Fibroblast of lung (primary cell): Measurements from ENCODE around the gene CCDC197. TPM values are rescaled to one million over a fixed set of nuclear protein-coding genes. Genes with fewer than 3 reads are reported as not detected.

Experiments
- DNase-seq, 2 donors: peaks; one replicate each; pipeline versions ENCODE4 v3.0.0 to v3.0.0-alpha.2; 2010; ENCODE audit warnings: low read depth in 2 of 2
- H2AFZ ChIP-seq: 2 replicates; pipeline ENCODE4 v1.5.1; 2012; ENCODE audit warnings: low read length, control low read depth, inconsistent platforms
- H3K27ac ChIP-seq: 2 replicates; pipeline ENCODE4 v1.5.1; 2011; ENCODE audit warnings: low read length, control low read depth; ENCODE audit not compliant: insufficient read depth
- H3K27me3 ChIP-seq: 2 replicates; pipeline ENCODE4 v1.5.1; 2011; ENCODE audit warnings: mild to moderate bottlenecking, low read length; ENCODE audit not compliant: control insufficient read depth, insufficient read depth
- H3K36me3 ChIP-seq: 2 replicates; pipeline ENCODE4 v1.5.1; 2011; ENCODE audit warnings: low read length; ENCODE audit not compliant: control insufficient read depth, insufficient read depth
- H3K4me1 ChIP-seq: 2 replicates; pipeline ENCODE4 v1.5.1; 2011; ENCODE audit warnings: low read length; ENCODE audit not compliant: control insufficient read depth, insufficient read depth; ENCODE audit errors: extremely low read depth
- H3K4me2 ChIP-seq: 2 replicates; pipeline ENCODE4 v1.5.1; 2011; ENCODE audit warnings: low read length, control low read depth; ENCODE audit not compliant: insufficient read depth; ENCODE audit errors: extremely low read depth
- H3K4me3 ChIP-seq, 4 experiments: fragments of 200-600 bp in 1 of 4; sonication (generic) in 1 of 4; replicated peaks in 1 of 4; 2 replicates each; pipeline ENCODE4 v1.5.1; 2011 to 2016; ENCODE audit warnings: low read length in 4 of 4, low read depth in 3 of 4, mild to moderate bottlenecking in 3 of 4, control low read depth in 2 of 4, inconsistent platforms in 1 of 4, mixed read lengths in 1 of 4; ENCODE audit not compliant: insufficient read depth in 1 of 4; ENCODE audit errors: control extremely low read depth in 1 of 4
- H3K79me2 ChIP-seq: 2 replicates; pipeline ENCODE4 v1.5.1; 2012; ENCODE audit warnings: mild to moderate bottlenecking, low read length, inconsistent platforms; ENCODE audit not compliant: control insufficient read depth, insufficient read depth
- H3K9ac ChIP-seq: 2 replicates; pipeline ENCODE4 v1.5.1; 2011; ENCODE audit warnings: mild to moderate bottlenecking, low read length, control low read depth; ENCODE audit not compliant: insufficient read depth
- H3K9me3 ChIP-seq: 2 replicates; pipeline ENCODE4 v1.5.1; 2012; ENCODE audit warnings: low read depth, low read length; ENCODE audit not compliant: control insufficient read depth, insufficient read depth
- H4K20me1 ChIP-seq: 2 replicates; pipeline ENCODE4 v1.5.1; 2011; ENCODE audit warnings: low read length; ENCODE audit not compliant: control insufficient read depth, insufficient read depth; ENCODE audit errors: extremely low read depth
- CTCF ChIP-seq, 2 donors: IDR thresholded peaks in 1 of 2; conservative IDR thresholded peaks in 1 of 2; 1 replicate in 1 of 2; 2 replicates in 1 of 2; pipeline ENCODE4 v1.5.1; 2011 to 2012; ENCODE audit warnings: low read length in 2 of 2, control low read depth in 1 of 2, inconsistent platforms in 1 of 2, low read depth in 1 of 2, mild to moderate bottlenecking in 1 of 2
- EZH2 ChIP-seq: IDR thresholded peaks from 2 replicates; pipeline ENCODE4 v1.5.1; 2012; ENCODE audit warnings: low read length, control low read depth, mild to moderate bottlenecking; ENCODE audit errors: missing control alignments
- polyA plus RNA-seq, 2 donors: library from polyadenylated mRNA; depleted of rRNA in 1 of 2; stranded (reverse) in 1 of 2; unstranded in 1 of 2; fragments of >200 nt; gene quantifications; 2 replicates each; pipeline ENCODE4 v1.2.1, GENCODE V29; 2011 to 2012; ENCODE audit warnings: missing spikeins in 1 of 2
- total RNA-seq: library from RNA; depleted of rRNA; stranded (reverse); fragments of >200 nt; gene quantifications from 2 replicates; pipeline ENCODE4 v1.2.1, GENCODE V29; 2014

CCDC197 gene
- total and polyA plus RNA-seq, 2 donors (not counting 1 experiment from before 2014, with no cell fraction given) = not detected

DNA sequence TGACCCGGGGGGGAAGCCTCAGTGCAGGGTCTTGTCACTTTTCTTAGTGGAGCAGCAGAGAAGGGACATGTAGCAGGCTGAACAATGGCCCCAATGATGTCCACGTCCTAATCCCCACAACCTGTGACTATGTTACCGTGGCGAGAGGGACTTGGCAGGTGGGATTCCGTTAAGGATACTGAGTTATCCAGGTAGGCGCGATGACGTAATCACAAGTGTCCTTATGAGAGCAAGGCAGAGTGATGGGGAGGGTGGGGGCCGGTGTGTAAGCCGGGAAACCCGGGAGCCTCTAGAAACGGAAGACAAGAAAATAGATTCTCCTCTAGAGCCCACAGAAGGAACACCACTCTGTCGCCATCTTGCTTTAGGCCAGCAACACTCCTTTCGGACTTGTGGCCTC lies 33.5 kb downstream of the CCDC197 start:
- Histone ChIP-seq H3K4me3 (no peak overlapping the region), H3K27me3 (no peaks in the 10 kb centered on the region), H3K36me3 (no peaks in the 10 kb centered on the region), H3K4me2 (no peak overlapping the region), H3K4me1 (no peaks in the 10 kb centered on the region), H3K9me3 (no peaks in the 10 kb centered on the region), H3K79me2 (no peaks in the 10 kb centered on the region), H3K27ac (no peak overlapping the region), H3K9ac (no peak overlapping the region), H2AFZ (no peak overlapping the region), H4K20me1 (no peaks in the 10 kb centered on the region)
- TF ChIP-seq CTCF (conservative IDR thresholded peaks at IDR 0.05 in 1 of 2, IDR thresholded peaks at IDR 0.05 in 1 of 2; ENCODE audit: low read depth in 1 of 2, low read length in 2 of 2) = no peak
- no peak for TF ChIP-seq EZH2
- no peak for DNase-seq

DNA sequence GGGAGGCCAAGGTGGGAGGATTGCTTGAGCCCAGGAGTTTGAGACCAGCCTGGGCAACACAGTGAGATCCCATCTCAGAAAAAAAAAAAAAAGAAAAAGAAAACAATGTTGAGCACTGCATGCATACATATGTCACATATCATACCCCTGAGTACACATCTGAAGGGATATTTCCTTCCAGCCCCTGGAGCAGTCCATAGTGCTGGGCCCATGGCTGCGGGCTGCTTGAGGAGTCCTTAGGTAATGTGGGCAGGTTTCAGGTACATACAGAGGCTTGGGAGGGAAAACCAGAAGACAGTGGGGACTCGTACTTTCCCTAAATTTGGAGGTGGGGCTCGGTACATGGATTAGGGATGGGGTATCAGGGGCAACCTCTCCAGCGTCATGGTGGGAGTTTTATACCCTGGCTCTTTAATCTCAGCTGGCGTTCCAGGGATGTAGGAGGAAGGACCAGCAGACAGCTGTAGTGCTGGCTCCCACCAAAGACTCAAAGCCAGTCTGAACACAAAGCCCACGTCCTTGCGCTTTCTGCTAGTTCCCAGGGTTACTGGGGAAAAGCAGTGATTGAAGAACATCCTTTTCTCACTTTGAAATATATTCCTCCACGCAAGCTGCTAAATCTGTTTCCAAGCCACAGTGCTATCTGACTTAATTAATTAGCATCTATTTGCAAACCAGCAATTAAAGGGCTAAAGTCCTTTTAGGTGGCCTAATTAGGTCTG lies 34.2 kb downstream of the CCDC197 start:
- Histone ChIP-seq H3K4me3 (no peak overlapping the region), H3K9me3 (no peaks in the 10 kb centered on the region), H3K4me1 (no peaks in the 10 kb centered on the region), H3K4me2 (no peak overlapping the region), H2AFZ (no peak overlapping the region), H3K9ac (no peak overlapping the region), H4K20me1 (no peaks in the 10 kb centered on the region), H3K27me3 (no peaks in the 10 kb centered on the region), H3K27ac (no peak overlapping the region), H3K79me2 (no peaks in the 10 kb centered on the region), H3K36me3 (no peaks in the 10 kb centered on the region)
- DNase-seq = no peak
- TF ChIP-seq EZH2 (no peak), CTCF (conservative IDR thresholded peaks at IDR 0.05 in 1 of 2, IDR thresholded peaks at IDR 0.05 in 1 of 2; ENCODE audit: low read depth in 1 of 2, low read length in 2 of 2) (no peak)

GRCh38 chr14:94031883-94032279 lies 34.8 kb downstream of the CCDC197 start:
- no peaks in the 10 kb centered on the region for H3K9me3 ChIP-seq

More at GRCh38 chr14:94031883-94032279, 34.8 kb downstream of the CCDC197 start:
- H3K4me3 ChIP-seq = no peak overlapping the region
- H3K27me3 ChIP-seq = no peaks in the 10 kb centered on the region
- H4K20me1 ChIP-seq = no peaks in the 10 kb centered on the region
- no peak overlapping the region for H2AFZ ChIP-seq
- H3K79me2 ChIP-seq = no peaks in the 10 kb centered on the region
- no peak overlapping the region for H3K27ac ChIP-seq
- no peak overlapping the region for H3K4me2 ChIP-seq
- TF ChIP-seq EZH2 (no peak), CTCF (conservative IDR thresholded peaks at IDR 0.05 in 1 of 2, IDR thresholded peaks at IDR 0.05 in 1 of 2; ENCODE audit: low read depth in 1 of 2, low read length in 2 of 2) (no peak)
- no peaks in the 10 kb centered on the region for H3K4me1 ChIP-seq
- no peak overlapping the region for H3K9ac ChIP-seq
- H3K36me3 ChIP-seq = no peaks in the 10 kb centered on the region
- no peak for DNase-seq
